HL-60 (cell line): ENCODE results near the gene CD4.

Experiments used
- DNase-seq, 2 experiments: peaks; one replicate each; pipeline ENCODE4 v3.0.0-alpha.2; 2010 to 2020; ENCODE audit warnings: low read depth in 1 of 2, low spot score in 1 of 2
- H3K27ac ChIP-seq: fragments of 250-450 bp; sonication (Bioruptor Pico); replicated peaks from 2 replicates; pipeline ENCODE4 v1.5.1; 2020; ENCODE audit warnings: mild to moderate bottlenecking, moderate library complexity
- H3K27me3 ChIP-seq: fragments of 250-450 bp; sonication (Bioruptor Pico); 2 replicates; pipeline ENCODE4 v1.5.1; 2021; ENCODE audit warnings: mild to moderate bottlenecking, moderate library complexity; ENCODE audit not compliant: insufficient read depth, poor library complexity, severe bottlenecking
- H3K4me3 ChIP-seq: replicated peaks from 2 replicates; pipeline ENCODE4 v1.5.1; 2011; ENCODE audit warnings: mild to moderate bottlenecking, control low read depth, low read length; ENCODE audit not compliant: insufficient read depth
- CTCF ChIP-seq: IDR thresholded peaks from one replicate; pipeline ENCODE4 v1.5.1; 2011; ENCODE audit warnings: low read length, control low read depth, inconsistent platforms; ENCODE audit not compliant: insufficient read depth
- GABPA ChIP-seq: IDR thresholded peaks from 2 replicates; pipeline ENCODE4 v1.6.1; 2012; ENCODE audit warnings: low read depth
- POLR2AphosphoS5 ChIP-seq: IDR thresholded peaks from 2 replicates; pipeline ENCODE4 v1.6.1; 2012; ENCODE audit warnings: low read depth
- SPI1 ChIP-seq: IDR thresholded peaks from 2 replicates; pipeline ENCODE4 v1.6.1; 2012; ENCODE audit warnings: low read depth, mild to moderate bottlenecking, borderline replicate concordance
- TF ChIP-seq, protein P1 (sequence below): IDR thresholded peaks from 2 replicates; pipeline ENCODE4 v1.6.1; 2012; ENCODE audit warnings: low read depth; ENCODE audit not compliant: insufficient replicate concordance

The CD4 gene

DNA sequence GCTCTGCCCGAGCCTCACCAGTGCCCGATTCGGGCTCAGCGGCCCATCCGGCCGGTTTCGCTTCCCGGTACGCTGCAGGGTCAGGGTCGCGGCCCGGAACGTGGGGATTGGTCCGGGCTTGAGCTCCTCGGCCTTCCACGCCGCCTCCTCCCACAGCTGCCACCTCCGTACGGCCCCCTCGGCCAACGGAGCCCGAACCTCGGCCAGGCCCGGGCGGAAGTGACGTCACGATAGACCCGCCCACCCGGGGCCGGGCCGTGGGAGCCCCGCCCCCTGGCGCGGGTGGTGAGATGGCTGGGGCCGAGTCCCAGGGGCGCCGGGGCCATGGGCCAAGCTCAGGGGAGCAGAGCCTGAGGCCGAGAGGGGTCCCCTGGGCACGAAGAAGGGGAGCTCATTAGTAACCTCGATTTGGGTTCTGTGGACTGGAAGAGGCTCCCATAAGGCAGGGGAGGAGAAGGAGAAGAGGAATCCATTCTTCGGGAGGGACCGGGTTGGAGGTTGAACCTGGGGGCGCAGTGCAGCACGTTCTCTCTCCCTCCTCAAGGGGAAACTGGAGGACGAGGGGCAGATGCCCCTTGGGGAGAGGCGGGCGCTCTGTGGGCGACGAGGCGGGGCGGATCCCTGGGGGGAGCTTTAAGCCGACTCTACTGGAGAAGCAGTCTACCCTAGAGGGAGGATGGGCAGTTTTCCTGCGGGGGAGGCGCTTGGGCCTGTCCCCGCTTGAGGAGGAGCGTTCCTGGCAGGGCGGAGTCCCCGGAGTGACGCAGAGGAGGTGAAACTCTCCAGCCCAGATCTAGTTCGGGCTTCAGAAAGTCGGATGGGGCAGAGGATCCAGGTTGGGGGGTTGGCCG, 36.2 kb upstream of the CD4 start, which contains the start of gene MLF2:
Gene MLF2, minus strand, starts transcription at position 221 of the 851 bp plus-strand sequence. CDS start 807 bp downstream, outside the sequence.
- peak; percentile 95 to 98 for DNase-seq
- peak within 1 kb of the TSS; percentile 77 for H3K27ac ChIP-seq
- peak within 1 kb of the TSS; percentile 96 for H3K4me3 ChIP-seq
- H3K27me3 ChIP-seq: no peaks in the 10 kb centered on the region
- TF ChIP-seq SPI1: no peak
- no peak for TF ChIP-seq CTCF
- peak; percentile 54; the same call in 1 of the 2 replicates for TF ChIP-seq POLR2AphosphoS5
- TF ChIP-seq, protein P1, sequence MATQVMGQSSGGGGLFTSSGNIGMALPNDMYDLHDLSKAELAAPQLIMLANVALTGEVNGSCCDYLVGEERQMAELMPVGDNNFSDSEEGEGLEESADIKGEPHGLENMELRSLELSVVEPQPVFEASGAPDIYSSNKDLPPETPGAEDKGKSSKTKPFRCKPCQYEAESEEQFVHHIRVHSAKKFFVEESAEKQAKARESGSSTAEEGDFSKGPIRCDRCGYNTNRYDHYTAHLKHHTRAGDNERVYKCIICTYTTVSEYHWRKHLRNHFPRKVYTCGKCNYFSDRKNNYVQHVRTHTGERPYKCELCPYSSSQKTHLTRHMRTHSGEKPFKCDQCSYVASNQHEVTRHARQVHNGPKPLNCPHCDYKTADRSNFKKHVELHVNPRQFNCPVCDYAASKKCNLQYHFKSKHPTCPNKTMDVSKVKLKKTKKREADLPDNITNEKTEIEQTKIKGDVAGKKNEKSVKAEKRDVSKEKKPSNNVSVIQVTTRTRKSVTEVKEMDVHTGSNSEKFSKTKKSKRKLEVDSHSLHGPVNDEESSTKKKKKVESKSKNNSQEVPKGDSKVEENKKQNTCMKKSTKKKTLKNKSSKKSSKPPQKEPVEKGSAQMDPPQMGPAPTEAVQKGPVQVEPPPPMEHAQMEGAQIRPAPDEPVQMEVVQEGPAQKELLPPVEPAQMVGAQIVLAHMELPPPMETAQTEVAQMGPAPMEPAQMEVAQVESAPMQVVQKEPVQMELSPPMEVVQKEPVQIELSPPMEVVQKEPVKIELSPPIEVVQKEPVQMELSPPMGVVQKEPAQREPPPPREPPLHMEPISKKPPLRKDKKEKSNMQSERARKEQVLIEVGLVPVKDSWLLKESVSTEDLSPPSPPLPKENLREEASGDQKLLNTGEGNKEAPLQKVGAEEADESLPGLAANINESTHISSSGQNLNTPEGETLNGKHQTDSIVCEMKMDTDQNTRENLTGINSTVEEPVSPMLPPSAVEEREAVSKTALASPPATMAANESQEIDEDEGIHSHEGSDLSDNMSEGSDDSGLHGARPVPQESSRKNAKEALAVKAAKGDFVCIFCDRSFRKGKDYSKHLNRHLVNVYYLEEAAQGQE: no peak
- TF ChIP-seq GABPA: peak; percentile 51

DNA sequence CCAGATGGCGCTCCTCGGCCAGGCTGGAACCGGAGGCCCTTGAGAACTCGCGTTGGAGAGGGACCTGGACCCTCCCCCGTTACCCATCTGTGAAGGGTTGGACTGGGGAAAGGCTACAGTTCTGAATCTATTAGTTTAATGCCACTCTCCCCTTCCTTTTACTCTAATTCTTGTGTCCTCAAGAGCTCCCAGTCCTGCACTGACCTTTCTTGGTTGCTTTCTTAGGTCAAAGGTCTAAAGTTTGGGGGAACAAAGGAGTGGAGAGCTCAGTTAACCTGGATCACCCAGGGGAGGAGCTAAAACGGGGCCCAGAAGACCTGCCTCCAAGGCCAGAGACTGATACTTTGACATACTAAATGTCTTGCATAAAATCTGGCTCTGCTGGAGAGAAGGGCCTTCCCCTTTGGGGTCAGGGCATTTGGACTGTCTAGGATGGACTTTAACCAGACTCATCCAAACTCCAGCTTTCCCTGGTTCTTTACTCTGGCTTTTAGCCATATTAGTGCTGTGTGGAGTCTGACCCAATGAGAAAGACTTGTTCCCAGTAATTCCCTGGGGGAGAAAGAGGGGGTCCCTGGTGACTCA, 35.5 kb upstream of the CD4 start:
- DNase-seq: no peak
- Histone ChIP-seq H3K27me3 (no peaks in the 10 kb centered on the region), H3K4me3 (no peak overlapping the region), H3K27ac (no peak overlapping the region)
- TF ChIP-seq, protein P1: no peak
- TF ChIP-seq POLR2AphosphoS5 (no peak), SPI1 (no peak), GABPA (no peak), CTCF (peak; percentile 93)

DNA sequence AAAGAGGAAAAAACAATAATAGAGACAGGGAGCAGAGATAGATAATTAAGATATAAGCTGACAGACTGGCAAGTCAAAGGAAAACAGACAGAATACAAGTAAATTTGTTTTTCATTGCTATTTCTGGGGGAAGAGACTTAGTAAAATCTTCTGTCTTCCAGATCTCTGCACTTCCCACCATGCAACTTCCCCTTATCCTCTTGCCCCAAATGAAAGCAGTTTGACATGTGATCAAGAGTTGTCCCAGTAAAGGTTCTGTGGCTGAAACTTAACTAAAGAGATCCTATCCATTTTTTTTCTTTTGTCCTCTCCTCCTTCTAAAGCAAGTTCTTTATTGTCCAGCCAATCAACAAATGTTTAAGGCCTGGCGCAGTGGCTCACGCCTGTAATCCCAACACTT, 34.9 kb upstream of the CD4 start:
- peak; percentile 60; the same call in 1 of the 2 replicates for TF ChIP-seq SPI1
- no peak for TF ChIP-seq CTCF
- TF ChIP-seq, protein P1: no peak
- TF ChIP-seq GABPA: no peak
- H3K27me3 ChIP-seq: no peaks in the 10 kb centered on the region
- no peak overlapping the region for H3K27ac ChIP-seq
- no peak overlapping the region for H3K4me3 ChIP-seq
- DNase-seq: peak in 1 of 2 experiments; percentile 36
